GM13976 (cell line): ENCODE results near the gene CCDC57.

Source experiments
- DNase-seq: peaks from one replicate; pipeline ENCODE4 v3.0.0; 2012; ENCODE audit warnings: low spot score
- CTCF ChIP-seq: IDR thresholded peaks from 2 replicates; pipeline ENCODE4 v1.5.1; 2012; ENCODE audit warnings: borderline replicate concordance, mild to moderate bottlenecking; ENCODE audit not compliant: insufficient read depth; ENCODE audit errors: extremely low read depth, missing control alignments, control extremely low read depth
- in situ Hi-C: fragments of 300-500 bp; cut with MboI; formaldehyde crosslinking; loops from one replicate; pipeline ENCODE4 v1.12.0; 2022; ENCODE audit warnings: low sequenced_read_pairs, mixed read lengths, inconsistent platforms; ENCODE audit not compliant: unreplicated experiment

Gene CCDC57

GRCh38 chr17:82098939-82099763 lies 113.5 kb downstream of the CCDC57 start:
- in situ Hi-C loops = no loop called here
- TF ChIP-seq CTCF = no peak
- no peak for DNase-seq

- peak; percentile 100 for DNase-seq
- in situ Hi-C loops = no loop called here
- peak; percentile 64 for TF ChIP-seq CTCF
These were observed 114.3 kb downstream of the CCDC57 start, which contains the start of gene FASN for GRCh38 chr17:82098169-82098938. FASN (minus strand) TSS chr17:82098236; CDS start chr17:82096445, 1,791 bp downstream.

GRCh38 chr17:82097919-82098168 lies 114.8 kb downstream of the CCDC57 start:
- in situ Hi-C loops = no loop called here
- DNase-seq = no peak
- TF ChIP-seq CTCF = no peak

- peak; percentile 66 for DNase-seq
- in situ Hi-C loops = no loop called here
- no peak for TF ChIP-seq CTCF
These were observed 115.3 kb downstream of the CCDC57 start for GRCh38 chr17:82097184-82097918.

GRCh38 chr17:82096709-82097183 lies 115.9 kb downstream of the CCDC57 start:
- no peak for TF ChIP-seq CTCF
- no peak for DNase-seq
- in situ Hi-C loops = no loop called here
